Panc1 (cell line): ENCODE data around the gene ZFAND3. TPM values are rescaled to one million over a fixed set of nuclear protein-coding genes. Genes with fewer than 3 reads are reported as not detected.

Source experiments
- ATAC-seq: fragments of 200-7000 bp; cut with Tn5 transposase; 2 replicates; pipeline ENCODE4 v1.9.1; 2020; ENCODE audit warnings: mild to moderate bottlenecking, moderate library complexity
- BruUV-seq: library from RNA; stranded (reverse); fragments of 400-500 nt; replicated peaks from 2 replicates; lab custom pipeline; 2021; lab: Mats Ljungman, UMichigan
- CTCF ChIA-PET: fragments of 300-600 bp; sonication (Branson Sonifier 250); formaldehyde crosslinking; loops from one replicate; lab custom pipeline; 2022; ENCODE audit warnings: antibody characterized with exemption; lab: Charles Lee
- POLR2A ChIA-PET: fragments of 300-600 bp; sonication (Branson Sonifier 250); formaldehyde crosslinking; loops from one replicate; lab custom pipeline; 2022; ENCODE audit warnings: antibody characterized with exemption; lab: Charles Lee
- DNase-seq: peaks from one replicate; pipeline ENCODE4 v3.0.0-alpha.2; 2010; ENCODE audit warnings: low read depth, low spot score
- H3K27ac ChIP-seq: 2 replicates; pipeline ENCODE4 v1.5.1; 2011; ENCODE audit warnings: mild to moderate bottlenecking, low read length, inconsistent platforms
- H3K27me3 ChIP-seq: fragments of 200-500 bp; sonication (Bioruptor generic); 2 replicates; pipeline ENCODE4 v1.6.0; 2014; ENCODE audit warnings: low read length, inconsistent platforms; ENCODE audit not compliant: control insufficient read depth, insufficient read depth
- H3K36me3 ChIP-seq: fragments of 200-500 bp; sonication (Bioruptor generic); 2 replicates; pipeline ENCODE4 v1.5.1; 2014; ENCODE audit warnings: inconsistent platforms, mild to moderate bottlenecking, low read length, moderate library complexity; ENCODE audit not compliant: control insufficient read depth, insufficient read depth
- H3K4me1 ChIP-seq: 2 replicates; pipeline ENCODE4 v1.5.1; 2011; ENCODE audit warnings: inconsistent platforms, mild to moderate bottlenecking, low read length, moderate library complexity; ENCODE audit not compliant: control insufficient read depth, insufficient read depth
- H3K4me3 ChIP-seq, 2 experiments: 2 replicates each; pipeline ENCODE4 v1.5.1; 2011 to 2012; ENCODE audit warnings: low read depth in 2 of 2, low read length in 2 of 2, mild to moderate bottlenecking in 2 of 2, inconsistent platforms in 1 of 2, moderate library complexity in 1 of 2
- H3K9me3 ChIP-seq: fragments of 200-500 bp; sonication (Bioruptor generic); 2 replicates; pipeline ENCODE4 v1.5.1; 2014; ENCODE audit warnings: low read depth, mild to moderate bottlenecking, inconsistent platforms, low read length, moderate library complexity; ENCODE audit not compliant: control insufficient read depth, insufficient read depth
- POLR2AphosphoS5 ChIP-seq: IDR thresholded peaks from 2 replicates; pipeline ENCODE4 v1.6.1; 2012; ENCODE audit warnings: mild to moderate bottlenecking, low read depth, low read length, moderate library complexity
- SIN3A ChIP-seq: IDR thresholded peaks from 2 replicates; pipeline ENCODE4 v1.6.1; 2012; ENCODE audit warnings: low read depth, mild to moderate bottlenecking, low read length, moderate library complexity, borderline replicate concordance; ENCODE audit not compliant: insufficient read depth
- TCF7L2 ChIP-seq: IDR thresholded peaks from 2 replicates; pipeline ENCODE4 v1.6.1; 2011; ENCODE audit warnings: mild to moderate bottlenecking, low read depth, low read length, inconsistent platforms
- in situ Hi-C: cut with HindIII; loops from 2 replicates; pipeline ENCODE4 v1.10.0; 2016; ENCODE audit warnings: low sequenced_read_pairs, low pct_unique_long_range_greater_than_20kb
- intact Hi-C: fragments of 100-400 bp; cut with micrococcal nuclease; formaldehyde crosslinking; loops from one replicate; pipeline ENCODE4 v1.10.0; 2022; ENCODE audit not compliant: unreplicated experiment
- total RNA-seq: library from RNA; stranded (reverse); gene quantifications from one replicate; pipeline ENCODE4 v1.2.1, GENCODE V29; 2021; ENCODE audit not compliant: unreplicated experiment
- TF ChIP-seq, protein P1 (sequence below): fragments of 450-650 bp; IDR thresholded peaks from 2 replicates; pipeline ENCODE4 v1.5.1; 2017; ENCODE audit warnings: mild to moderate bottlenecking
- TF ChIP-seq, protein P2 (sequence below), 2 experiments: IDR thresholded peaks; 2 replicates each; pipeline ENCODE4 v1.6.1; 2011 to 2012; ENCODE audit warnings: low read depth in 2 of 2, control low read depth in 1 of 2, low read length in 1 of 2, mild to moderate bottlenecking in 1 of 2, moderate library complexity in 1 of 2; ENCODE audit not compliant: insufficient read depth in 1 of 2

The ZFAND3 gene
- total RNA-seq, 1 experiment from 2014 or later = 95.9 TPM

DNA sequence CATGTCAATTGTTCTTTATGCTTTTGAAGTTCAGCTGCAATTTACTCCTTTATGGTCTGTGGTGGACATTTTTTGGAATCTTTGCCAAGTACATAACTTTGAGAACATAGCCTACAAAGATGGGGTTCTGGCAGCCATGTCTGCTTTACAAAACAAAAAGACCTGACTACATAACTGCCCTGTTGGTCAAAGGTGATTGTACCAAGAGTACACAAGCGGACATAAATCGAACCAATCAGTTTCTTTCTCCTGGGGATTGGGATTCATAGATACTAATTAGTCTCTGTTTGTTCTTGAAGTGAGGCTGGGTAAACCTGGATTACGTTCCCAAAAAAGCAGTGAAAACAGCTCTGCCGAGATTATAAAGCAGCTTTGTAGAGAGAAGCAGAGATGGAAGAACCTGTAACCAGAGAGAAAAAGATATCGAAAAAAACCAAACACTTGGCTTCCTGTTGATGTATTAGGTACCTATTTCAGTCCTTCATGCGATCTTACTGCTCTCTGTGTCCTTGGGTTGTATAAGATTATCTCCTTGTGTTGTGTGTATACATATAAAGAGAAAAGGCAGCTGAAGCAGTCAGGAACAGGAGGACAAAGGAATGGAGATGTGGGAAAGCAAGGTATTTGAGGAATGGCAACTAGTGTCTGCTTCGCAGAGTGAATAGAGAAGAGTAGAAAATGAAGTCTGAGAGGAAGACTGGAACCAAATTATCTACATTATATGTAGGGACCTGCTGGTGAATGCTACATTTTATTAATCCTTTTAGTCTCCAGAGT is 2.7 kb upstream of the ZFAND3 start:
- in situ Hi-C loops = no loop called here
- no peak for TF ChIP-seq POLR2AphosphoS5
- TF ChIP-seq, protein P1, sequence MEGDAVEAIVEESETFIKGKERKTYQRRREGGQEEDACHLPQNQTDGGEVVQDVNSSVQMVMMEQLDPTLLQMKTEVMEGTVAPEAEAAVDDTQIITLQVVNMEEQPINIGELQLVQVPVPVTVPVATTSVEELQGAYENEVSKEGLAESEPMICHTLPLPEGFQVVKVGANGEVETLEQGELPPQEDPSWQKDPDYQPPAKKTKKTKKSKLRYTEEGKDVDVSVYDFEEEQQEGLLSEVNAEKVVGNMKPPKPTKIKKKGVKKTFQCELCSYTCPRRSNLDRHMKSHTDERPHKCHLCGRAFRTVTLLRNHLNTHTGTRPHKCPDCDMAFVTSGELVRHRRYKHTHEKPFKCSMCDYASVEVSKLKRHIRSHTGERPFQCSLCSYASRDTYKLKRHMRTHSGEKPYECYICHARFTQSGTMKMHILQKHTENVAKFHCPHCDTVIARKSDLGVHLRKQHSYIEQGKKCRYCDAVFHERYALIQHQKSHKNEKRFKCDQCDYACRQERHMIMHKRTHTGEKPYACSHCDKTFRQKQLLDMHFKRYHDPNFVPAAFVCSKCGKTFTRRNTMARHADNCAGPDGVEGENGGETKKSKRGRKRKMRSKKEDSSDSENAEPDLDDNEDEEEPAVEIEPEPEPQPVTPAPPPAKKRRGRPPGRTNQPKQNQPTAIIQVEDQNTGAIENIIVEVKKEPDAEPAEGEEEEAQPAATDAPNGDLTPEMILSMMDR = no peak
- TF ChIP-seq, protein P2, sequence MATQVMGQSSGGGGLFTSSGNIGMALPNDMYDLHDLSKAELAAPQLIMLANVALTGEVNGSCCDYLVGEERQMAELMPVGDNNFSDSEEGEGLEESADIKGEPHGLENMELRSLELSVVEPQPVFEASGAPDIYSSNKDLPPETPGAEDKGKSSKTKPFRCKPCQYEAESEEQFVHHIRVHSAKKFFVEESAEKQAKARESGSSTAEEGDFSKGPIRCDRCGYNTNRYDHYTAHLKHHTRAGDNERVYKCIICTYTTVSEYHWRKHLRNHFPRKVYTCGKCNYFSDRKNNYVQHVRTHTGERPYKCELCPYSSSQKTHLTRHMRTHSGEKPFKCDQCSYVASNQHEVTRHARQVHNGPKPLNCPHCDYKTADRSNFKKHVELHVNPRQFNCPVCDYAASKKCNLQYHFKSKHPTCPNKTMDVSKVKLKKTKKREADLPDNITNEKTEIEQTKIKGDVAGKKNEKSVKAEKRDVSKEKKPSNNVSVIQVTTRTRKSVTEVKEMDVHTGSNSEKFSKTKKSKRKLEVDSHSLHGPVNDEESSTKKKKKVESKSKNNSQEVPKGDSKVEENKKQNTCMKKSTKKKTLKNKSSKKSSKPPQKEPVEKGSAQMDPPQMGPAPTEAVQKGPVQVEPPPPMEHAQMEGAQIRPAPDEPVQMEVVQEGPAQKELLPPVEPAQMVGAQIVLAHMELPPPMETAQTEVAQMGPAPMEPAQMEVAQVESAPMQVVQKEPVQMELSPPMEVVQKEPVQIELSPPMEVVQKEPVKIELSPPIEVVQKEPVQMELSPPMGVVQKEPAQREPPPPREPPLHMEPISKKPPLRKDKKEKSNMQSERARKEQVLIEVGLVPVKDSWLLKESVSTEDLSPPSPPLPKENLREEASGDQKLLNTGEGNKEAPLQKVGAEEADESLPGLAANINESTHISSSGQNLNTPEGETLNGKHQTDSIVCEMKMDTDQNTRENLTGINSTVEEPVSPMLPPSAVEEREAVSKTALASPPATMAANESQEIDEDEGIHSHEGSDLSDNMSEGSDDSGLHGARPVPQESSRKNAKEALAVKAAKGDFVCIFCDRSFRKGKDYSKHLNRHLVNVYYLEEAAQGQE (IDR thresholded peaks at IDR 0.05; ENCODE audit: insufficient read depth in 1 of 2, low read depth in 2 of 2, low read length in 1 of 2) = no peak
- TF ChIP-seq TCF7L2 = no peak
- TF ChIP-seq SIN3A = no peak
- POLR2A ChIA-PET = no interaction called here
- peaks cover 10% of the 10 kb centered on the region for H3K4me1 ChIP-seq
- CTCF ChIA-PET = interaction anchor here (0.6 kb wide), 1 partner anchor 274 kb away, joined by 3 read pairs; no protein-coding TSS in a partner anchor
- H3K27me3 ChIP-seq = no peaks in the 10 kb centered on the region
- peaks cover 5% of the 10 kb centered on the region; the same call in 1 of the 2 replicates for H3K36me3 ChIP-seq
- no peak for DNase-seq
- no TSS peak for BruUV-seq
- H3K9me3 ChIP-seq = no peaks in the 10 kb centered on the region
- ATAC-seq = no peak
- no peak overlapping the region for H3K4me3 ChIP-seq
- intact Hi-C loops = no loop called here
- peak overlapping the region; percentile 44; the same call in 1 of the 2 replicates for H3K27ac ChIP-seq

DNA sequence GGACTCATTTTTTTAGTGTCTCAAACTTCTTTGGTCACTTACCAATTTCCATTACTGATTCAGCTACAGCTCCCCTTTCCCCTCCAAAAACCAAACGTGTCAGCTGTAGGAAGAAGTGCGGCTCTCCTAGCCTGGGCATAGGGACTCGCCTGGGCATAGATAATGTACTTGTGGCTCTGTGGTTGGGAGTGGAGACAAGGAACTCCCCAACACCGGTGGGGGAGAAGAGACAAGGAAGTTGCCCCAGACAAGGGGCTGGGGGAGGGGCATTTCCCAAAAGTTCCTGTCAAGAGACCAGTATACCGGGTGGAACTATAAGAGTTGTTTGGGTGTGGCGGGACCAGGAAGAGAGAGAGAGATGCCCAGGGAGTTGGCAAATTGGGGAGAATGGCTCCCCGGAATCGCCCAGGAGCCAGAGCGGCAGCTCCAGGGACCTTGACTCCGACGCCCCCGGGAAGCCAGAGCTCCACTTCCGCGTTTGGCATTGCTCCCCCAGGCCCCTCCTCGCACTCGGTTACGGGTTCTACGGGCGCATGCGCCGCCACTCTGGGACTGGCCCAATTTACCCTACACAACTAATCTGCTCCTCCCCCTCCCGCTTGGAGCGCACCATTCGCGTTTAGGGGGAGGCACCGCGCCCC is 871 bp upstream of the ZFAND3 start:
- Histone ChIP-seq H3K27ac (peak overlapping the region; percentile 100), H3K9me3 (no peaks in the 10 kb centered on the region), H3K36me3 (peaks cover 5% of the 10 kb centered on the region; the same call in 1 of the 2 replicates), H3K27me3 (no peaks in the 10 kb centered on the region), H3K4me3 (peak overlapping the region; percentile 84 to 89), H3K4me1 (peaks cover 27% of the 10 kb centered on the region)
- TF ChIP-seq, protein P1 = no peak
- TF ChIP-seq, protein P2 (IDR thresholded peaks at IDR 0.05; ENCODE audit: insufficient read depth in 1 of 2, low read depth in 2 of 2, low read length in 1 of 2) = 0 out of 4 replicates have a peak, but pooled peaks have one; percentile 14 to 15
- TF ChIP-seq SIN3A (peak; percentile 89), POLR2AphosphoS5 (peak; percentile 92), TCF7L2 (no peak)
- ATAC-seq (peak; percentile 82), DNase-seq (peak; percentile 48)
- CTCF ChIA-PET = interaction anchor here (0.6 to 0.9 kb wide), 3 partner anchors 25 to 31 kb away, joined by 3 to 5 read pairs (median 3); no protein-coding TSS in a partner anchor
- POLR2A ChIA-PET = interaction anchor here (0.5 to 1.1 kb wide), 6 partner anchors 10 to 381 kb away, joined by 3 to 16 read pairs (median 6); no protein-coding TSS in a partner anchor
- BruUV-seq = no TSS peak
- intact Hi-C loops = no loop called here
- in situ Hi-C loops = no loop called here
